Spleen (tissue), 11 donors: ENCODE measurements around the gene SLC2A3. TPM values are rescaled to one million over a fixed set of nuclear protein-coding genes. Genes with fewer than 3 reads are reported as not detected.
"Not testable (repeated sequence)": the region's sequence is repeated elsewhere in the genome, so short reads cannot be mapped to it uniquely, and the experiment has no call there.

Experiments
- DNase-seq: peaks from one replicate; pipeline ENCODE4 v3.0.0-alpha.2; 2020
- H3K27ac ChIP-seq, 8 donors: fragments of 200-600 bp; sonication (generic) in 7 of 8; 1 replicate in 4 of 8; 2 replicates in 4 of 8; pipeline versions ENCODE4 v1.5.0 to v1.8.0; 2016 to 2021; ENCODE audit warnings: inconsistent platforms in 4 of 8, mild to moderate bottlenecking in 4 of 8, moderate library complexity in 1 of 8
- H3K27me3 ChIP-seq, 7 donors: fragments of 200-600 bp; sonication (generic) in 6 of 7; replicated peaks in 1 of 7; 1 replicate in 4 of 7; 2 replicates in 3 of 7; pipeline versions ENCODE4 v1.5.0 to v1.8.0; 2016 to 2021; ENCODE audit warnings: inconsistent platforms in 3 of 7, mild to moderate bottlenecking in 1 of 7
- H3K36me3 ChIP-seq, 6 donors: fragments of 200-600 bp; sonication (generic) in 5 of 6; 1 replicate in 4 of 6; 2 replicates in 2 of 6; pipeline versions ENCODE4 v1.5.0 to v1.8.0; 2016 to 2021; ENCODE audit warnings: inconsistent platforms in 2 of 6
- H3K4me1 ChIP-seq, 6 donors: fragments of 200-600 bp; sonication (generic) in 5 of 6; 1 replicate in 3 of 6; 2 replicates in 3 of 6; pipeline versions ENCODE4 v1.5.0 to v1.8.0; 2016 to 2021; ENCODE audit warnings: inconsistent platforms in 3 of 6
- H3K4me3 ChIP-seq, 8 donors: fragments of 200-600 bp; sonication (generic) in 7 of 8; 1 replicate in 4 of 8; 2 replicates in 4 of 8; pipeline versions ENCODE4 v1.5.0 to v1.8.0; 2016 to 2021; ENCODE audit warnings: inconsistent platforms in 4 of 8, mild to moderate bottlenecking in 4 of 8, moderate library complexity in 2 of 8
- H3K9me3 ChIP-seq, 8 donors: fragments of 200-600 bp; sonication (generic) in 7 of 8; 1 replicate in 4 of 8; 2 replicates in 4 of 8; pipeline versions ENCODE4 v1.5.0 to v1.8.0; 2016 to 2021; ENCODE audit warnings: inconsistent platforms in 4 of 8
- POLR2A ChIP-seq, 3 donors: fragments of 450-650 bp; IDR thresholded peaks; one replicate each; pipeline ENCODE4 v1.5.1; 2017; ENCODE audit warnings: antibody characterized with exemption in 3 of 3, mild to moderate bottlenecking in 1 of 3
- POLR2AphosphoS5 ChIP-seq, 3 donors: sonication (generic); formaldehyde crosslinking; IDR thresholded peaks; one replicate each; pipeline ENCODE4 v1.5.1; 2017; ENCODE audit warnings: antibody characterized with exemption in 3 of 3
- whole genome bisulfite sequencing, 5 donors: extraction: QIAGEN DNeasy Blood & Tissue Kit in 3 of 5; methylation state at CpG; one replicate each; pipeline versions ENCODE4 v1.1.5 to v1.1.7; 2013 to 2018; 5-methylcytosine and 5-hydroxymethylcytosine counted together
- intact Hi-C: fragments of 100-400 bp; cut with DNase I; formaldehyde crosslinking; loops from one replicate; pipeline ENCODE4 v1.15.0; 2023; ENCODE audit warnings: low total_unique reads
- polyA plus RNA-seq, 3 donors: library from polyadenylated mRNA; stranded (reverse); fragments of 200-250 nt; gene quantifications; one replicate each; pipeline ENCODE4 v1.2.1, GENCODE V29; 2013
- total RNA-seq, 7 donors: library from RNA; depleted of rRNA in 3 of 7; stranded (reverse); fragments of >200 nt in 3 of 7; fragmentation: NEBNext Ultra II Directional in 4 of 7; extraction: Animal tissue kit (Norgen Biotek cat#: 25700) in 4 of 7; gene quantifications; one replicate each; pipeline versions ENCODE4 v1.1.0 to v1.2.1, GENCODE V29; 2016 to 2021
- TF ChIP-seq, protein P1 (sequence below), 11 experiments: fragments of 200-600 bp in 7 of 11; fragments of 450-650 bp in 4 of 11; sonication (generic) in 4 of 11; IDR thresholded peaks in 8 of 11; conservative IDR thresholded peaks in 3 of 11; 1 replicate in 7 of 11; 2 replicates in 4 of 11; pipeline versions ENCODE4 v1.4.0 to v1.8.0; 2016 to 2021; ENCODE audit warnings: antibody characterized with exemption in 11 of 11, inconsistent platforms in 4 of 11, mild to moderate bottlenecking in 1 of 11
- donor health status: healthy with polysubstance abuse.
- donor health status: DM: no; HTN: no; CAD: no; lungs with moderate emphysema.
- donor health status: DM: no; HTN: no; CAD: no.
- donor health status: Bipolar disorder and iron deficiency.
- donor health status: healthy.
- donor health status: DM: no; HTN: no; CAD: no.
- donor health status: DM: yes; HTN: yes; CAD: no.

Gene SLC2A3
- total and polyA plus RNA-seq, 10 donors: 10.7 to 869 (median 152) TPM

DNA sequence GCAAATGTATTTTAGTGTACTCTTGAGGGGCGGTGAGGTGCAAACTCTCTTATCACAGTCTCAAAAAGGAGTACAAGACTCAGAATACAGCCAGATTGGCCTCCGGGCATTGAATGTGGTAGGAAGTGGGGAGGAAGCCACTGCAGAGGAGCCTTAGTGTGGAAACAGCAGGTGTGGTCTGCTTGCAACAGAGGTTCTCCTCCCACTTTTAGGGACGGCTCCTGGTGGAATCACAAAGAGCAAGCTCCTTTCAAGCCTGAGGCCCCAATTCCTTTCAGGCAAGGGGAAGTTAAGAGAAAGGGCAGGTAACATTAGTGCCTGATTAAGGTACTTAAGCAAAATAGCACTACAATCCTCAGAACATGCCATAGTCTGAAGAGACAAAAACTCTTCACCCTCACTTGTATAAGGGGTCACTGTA, 23.7 kb upstream of the SLC2A3 start:
- 17 to 27% (median 19%) methylated on average over 3 of the region's 3 CpGs for WGBS, 5 donors
- TF ChIP-seq POLR2A (IDR thresholded peaks at IDR 0.05) (no peak), POLR2AphosphoS5 (IDR thresholded peaks at IDR 0.05) (peak in 1 of 3 donors; percentile 53)
- TF ChIP-seq, protein P1, sequence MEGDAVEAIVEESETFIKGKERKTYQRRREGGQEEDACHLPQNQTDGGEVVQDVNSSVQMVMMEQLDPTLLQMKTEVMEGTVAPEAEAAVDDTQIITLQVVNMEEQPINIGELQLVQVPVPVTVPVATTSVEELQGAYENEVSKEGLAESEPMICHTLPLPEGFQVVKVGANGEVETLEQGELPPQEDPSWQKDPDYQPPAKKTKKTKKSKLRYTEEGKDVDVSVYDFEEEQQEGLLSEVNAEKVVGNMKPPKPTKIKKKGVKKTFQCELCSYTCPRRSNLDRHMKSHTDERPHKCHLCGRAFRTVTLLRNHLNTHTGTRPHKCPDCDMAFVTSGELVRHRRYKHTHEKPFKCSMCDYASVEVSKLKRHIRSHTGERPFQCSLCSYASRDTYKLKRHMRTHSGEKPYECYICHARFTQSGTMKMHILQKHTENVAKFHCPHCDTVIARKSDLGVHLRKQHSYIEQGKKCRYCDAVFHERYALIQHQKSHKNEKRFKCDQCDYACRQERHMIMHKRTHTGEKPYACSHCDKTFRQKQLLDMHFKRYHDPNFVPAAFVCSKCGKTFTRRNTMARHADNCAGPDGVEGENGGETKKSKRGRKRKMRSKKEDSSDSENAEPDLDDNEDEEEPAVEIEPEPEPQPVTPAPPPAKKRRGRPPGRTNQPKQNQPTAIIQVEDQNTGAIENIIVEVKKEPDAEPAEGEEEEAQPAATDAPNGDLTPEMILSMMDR (IDR thresholded peaks at IDR 0.05 in 8 of 11, conservative IDR thresholded peaks at IDR 0.05 in 3 of 11): no peak
- no peaks in the 10 kb centered on the region for H3K36me3 ChIP-seq
- peak overlapping the region; percentile 85 to 94 (median 91) for H3K27ac ChIP-seq
- H3K9me3 ChIP-seq: no peaks in the 10 kb centered on the region
- H3K27me3 ChIP-seq: no peaks in the 10 kb centered on the region
- no peak for DNase-seq
- H3K4me3 ChIP-seq: peak overlapping the region in 7 of 8 donors; percentile 41 to 69 (median 43)
- intact Hi-C loops: no loop called here
- H3K4me1 ChIP-seq: peaks cover 20 to 60% (median 36%) of the 10 kb centered on the region in 6 donors

DNA sequence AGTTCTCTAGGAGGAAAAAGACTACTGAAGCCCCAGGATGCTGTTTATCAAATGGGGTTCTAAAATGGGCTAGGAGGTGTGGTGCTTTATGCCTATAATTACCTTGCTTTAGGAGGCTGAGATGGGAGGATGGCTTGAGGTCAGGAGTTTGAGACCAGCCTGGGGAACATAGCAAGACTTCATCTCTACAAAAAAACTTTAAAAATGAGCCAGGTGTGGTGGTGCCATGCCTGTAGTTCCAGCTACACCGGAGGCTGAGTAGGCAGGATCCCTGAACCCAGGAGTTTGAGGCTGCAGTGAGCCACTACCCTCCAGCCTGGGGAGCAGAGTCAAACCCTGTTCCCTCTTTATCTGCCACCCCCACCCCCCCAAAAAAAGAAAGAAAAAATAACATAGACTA, 23.3 kb upstream of the SLC2A3 start:
- H3K9me3 ChIP-seq: no peaks in the 10 kb centered on the region
- no peaks in the 10 kb centered on the region for H3K27me3 ChIP-seq
- intact Hi-C loops: no loop called here
- no peak for DNase-seq
- peaks cover 20 to 60% (median 36%) of the 10 kb centered on the region in 6 donors for H3K4me1 ChIP-seq
- peak overlapping the region; percentile 85 to 94 (median 91) for H3K27ac ChIP-seq
- no peaks in the 10 kb centered on the region for H3K36me3 ChIP-seq
- TF ChIP-seq POLR2AphosphoS5 (IDR thresholded peaks at IDR 0.05): no peak
- TF ChIP-seq POLR2A (IDR thresholded peaks at IDR 0.05): no peak
- TF ChIP-seq, protein P1 (IDR thresholded peaks at IDR 0.05 in 8 of 11, conservative IDR thresholded peaks at IDR 0.05 in 3 of 11): no peak
- peak overlapping the region in 3 of 8 donors; percentile 41 to 69 (median 43) for H3K4me3 ChIP-seq
- WGBS, 5 donors: 35 to 50% (median 40%) methylated on average over 1 of the region's 1 CpG

DNA sequence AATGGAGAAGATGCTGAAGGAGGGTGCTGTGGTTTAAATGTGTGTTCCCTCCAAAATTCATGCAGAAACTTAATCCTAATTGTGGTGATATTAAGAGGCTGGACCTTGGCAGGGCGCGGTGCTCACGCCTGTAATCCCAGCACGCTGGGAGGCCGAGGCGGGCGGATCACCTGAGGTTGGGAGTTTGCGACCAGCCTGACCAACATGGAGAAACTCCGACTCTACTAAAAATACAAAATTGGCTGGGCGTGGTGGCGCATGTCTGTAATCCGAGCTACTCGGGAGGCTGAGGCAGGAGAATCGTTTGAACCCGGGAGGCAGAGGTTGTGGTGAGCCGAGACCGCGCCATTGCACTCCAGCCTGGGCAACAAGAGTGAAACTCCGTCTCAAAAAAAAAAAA, 18.9 kb upstream of the SLC2A3 start:
- H3K27me3 ChIP-seq, intact Hi-C loops, DNase-seq, H3K36me3 ChIP-seq, H3K9me3 ChIP-seq, H3K27ac ChIP-seq, H3K4me3 ChIP-seq: not testable (repeated sequence)
- WGBS, 5 donors: 93 to 98% (median 96%) methylated on average over 15 to 19 of the region's 19 CpGs
- H3K4me1 ChIP-seq: peaks cover 3 to 22% (median 14%) of the 10 kb centered on the region in 6 donors

DNA sequence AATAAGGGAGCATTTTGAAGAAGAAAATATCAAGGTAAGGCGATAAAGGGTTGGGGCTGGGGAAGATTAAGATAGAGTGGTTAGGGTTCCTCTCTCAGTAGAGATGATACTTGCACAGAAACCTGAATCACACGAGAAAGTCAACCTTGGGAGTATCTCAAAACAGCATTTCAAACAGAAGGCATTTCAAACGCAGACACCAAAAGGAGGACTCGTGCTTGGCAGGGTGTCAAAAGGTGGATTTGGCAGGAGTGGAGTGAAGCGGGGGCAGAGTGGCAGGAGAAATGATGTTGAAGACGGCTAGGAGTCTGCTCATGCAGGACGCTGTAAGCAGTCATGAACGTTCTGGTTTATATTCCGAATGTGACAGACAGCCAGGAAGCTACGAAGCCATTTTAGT, 18.4 kb upstream of the SLC2A3 start:
- H3K27ac ChIP-seq, intact Hi-C loops, H3K36me3 ChIP-seq, H3K27me3 ChIP-seq, DNase-seq, H3K9me3 ChIP-seq, H3K4me3 ChIP-seq: not testable (repeated sequence)
- H3K4me1 ChIP-seq: peaks cover 0 to 18% (median 10%) of the 10 kb centered on the region in 6 donors
- WGBS, 5 donors: 67 to 86% (median 76%) methylated on average over 4 to 10 of the region's 10 CpGs

DNA sequence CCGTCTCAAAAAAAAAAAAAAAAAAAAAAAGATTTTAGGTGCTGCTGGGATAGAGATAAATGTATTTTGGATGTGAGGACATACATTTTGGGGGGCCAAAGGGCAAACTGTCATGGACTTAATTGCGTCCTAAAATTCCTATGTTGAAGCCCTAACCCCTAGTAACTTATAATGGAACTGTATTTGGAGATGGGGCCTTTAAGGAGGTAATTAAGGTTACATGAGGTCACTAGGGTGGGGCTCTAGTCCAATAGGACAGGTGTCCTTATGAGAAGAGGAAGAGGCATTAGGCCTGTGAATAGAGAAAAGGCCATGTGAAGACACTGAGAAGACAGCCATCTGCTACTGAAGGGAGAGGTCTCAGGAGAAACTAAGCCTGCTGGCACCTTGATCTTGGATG, 17.9 kb upstream of the SLC2A3 start:
- DNase-seq, H3K27ac ChIP-seq, H3K27me3 ChIP-seq, intact Hi-C loops, H3K4me3 ChIP-seq, H3K36me3 ChIP-seq, H3K9me3 ChIP-seq: not testable (repeated sequence)
- H3K4me1 ChIP-seq: peaks cover 0 to 17% (median 8%) of the 10 kb centered on the region in 6 donors
- 90 to 100% (median 94%) methylated on average over 1 to 2 of the region's 2 CpGs for WGBS, 5 donors

GRCh38 chr12:7951671-7952070, 15.7 kb upstream of the SLC2A3 start:
- no peak for TF ChIP-seq POLR2AphosphoS5 (IDR thresholded peaks at IDR 0.05)
- TF ChIP-seq POLR2A (IDR thresholded peaks at IDR 0.05): no peak
- TF ChIP-seq, protein P1 (IDR thresholded peaks at IDR 0.05 in 8 of 11, conservative IDR thresholded peaks at IDR 0.05 in 3 of 11): no peak
- Histone ChIP-seq H3K4me3 (no peak overlapping the region), H3K27me3 (no peaks in the 10 kb centered on the region), H3K27ac (no peak overlapping the region), H3K4me1 (peaks cover 0 to 12% (median 10%) of the 10 kb centered on the region in 6 donors), H3K9me3 (no peaks in the 10 kb centered on the region), H3K36me3 (no peaks in the 10 kb centered on the region)
- intact Hi-C loops: no loop called here
- DNase-seq: no peak
- 93 to 96% (median 94%) methylated on average over 6 of the region's 6 CpGs for WGBS, 5 donors

DNA sequence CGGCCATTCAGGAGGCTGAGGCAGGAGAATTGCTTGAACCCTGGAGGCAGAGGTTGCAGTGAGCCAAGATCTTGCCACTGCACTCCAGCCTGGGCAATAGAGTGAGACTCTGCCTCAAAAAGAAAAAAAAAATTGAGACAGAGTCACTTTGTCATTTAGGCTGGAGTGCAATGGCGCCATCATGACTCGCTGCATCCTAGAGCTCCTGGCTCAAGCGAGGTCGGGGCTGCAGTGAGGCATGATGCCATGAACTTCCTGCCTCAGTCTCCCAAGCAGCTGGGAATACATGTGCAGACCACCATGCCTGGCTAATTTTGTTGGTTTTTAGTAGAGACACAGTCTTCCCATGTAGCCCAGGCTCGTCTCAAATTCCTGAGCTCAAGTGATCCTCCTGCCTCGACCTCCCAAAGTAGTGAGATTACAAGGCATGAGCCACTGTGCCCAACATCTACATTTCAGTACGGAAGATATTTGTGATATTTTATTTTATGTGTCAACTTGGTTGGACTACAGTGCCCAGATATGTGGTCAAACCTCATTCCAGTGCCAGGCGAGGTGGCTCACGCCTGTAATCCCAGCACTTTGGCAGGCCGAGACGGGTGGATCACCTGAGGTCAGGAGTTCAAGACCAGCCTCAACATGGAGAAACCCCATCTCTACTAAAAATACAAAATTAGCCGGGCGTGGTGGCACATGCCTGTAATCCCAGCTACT, 14.4 kb upstream of the SLC2A3 start:
- H3K9me3 ChIP-seq, H3K36me3 ChIP-seq, intact Hi-C loops, H3K4me3 ChIP-seq, H3K27me3 ChIP-seq, DNase-seq: not testable (repeated sequence)
- H3K4me1 ChIP-seq: peaks cover 0 to 12% (median 10%) of the 10 kb centered on the region in 6 donors
- 93 to 95% (median 94%) methylated on average over 12 to 14 of the region's 14 CpGs for WGBS, 5 donors
- peak overlapping the region in 2 of 8 donors; percentile 88 to 89 for H3K27ac ChIP-seq
